Liver (tissue), 9 donors: ENCODE data around the gene PALMD. TPM values are rescaled to one million over a fixed set of nuclear protein-coding genes. Genes with fewer than 3 reads are reported as not detected.

Source experiments
- DNase-seq: peaks from one replicate; pipeline ENCODE4 v3.0.0-alpha.2; 2017; ENCODE audit warnings: low spot score
- H3K27ac ChIP-seq, 2 donors: one replicate each; pipeline ENCODE4 v1.7.0; 2013; ENCODE audit warnings: inconsistent platforms in 2 of 2, low read length in 2 of 2, control low read depth in 1 of 2, low read depth in 1 of 2, mild to moderate bottlenecking in 1 of 2
- H3K27me3 ChIP-seq, 4 donors: one replicate each; pipeline versions ENCODE4 v1.6.1 to v1.7.0; 2013; ENCODE audit warnings: low read length in 3 of 4, inconsistent platforms in 1 of 4, mild to moderate bottlenecking in 1 of 4, moderate library complexity in 1 of 4; ENCODE audit not compliant: control insufficient read depth in 4 of 4, insufficient read depth in 4 of 4
- H3K36me3 ChIP-seq, 4 donors: one replicate each; pipeline versions ENCODE4 v1.6.1 to v1.7.0; 2013; ENCODE audit warnings: low read length in 3 of 4, mild to moderate bottlenecking in 3 of 4, low read depth in 1 of 4, moderate library complexity in 1 of 4; ENCODE audit not compliant: control insufficient read depth in 4 of 4, insufficient read depth in 3 of 4
- H3K4me1 ChIP-seq, 4 donors: one replicate each; pipeline versions ENCODE4 v1.6.1 to v1.7.0; 2013; ENCODE audit warnings: low read length in 3 of 4, mild to moderate bottlenecking in 3 of 4, moderate library complexity in 1 of 4; ENCODE audit not compliant: control insufficient read depth in 4 of 4, insufficient read depth in 4 of 4
- H3K4me3 ChIP-seq, 3 donors: one replicate each; pipeline versions ENCODE4 v1.6.1 to v1.7.0; 2013; ENCODE audit warnings: low read length in 3 of 3, control low read depth in 1 of 3, low read depth in 1 of 3, mild to moderate bottlenecking in 1 of 3
- H3K9ac ChIP-seq, 2 donors: one replicate each; pipeline ENCODE4 v1.7.0; 2013; ENCODE audit warnings: low read length in 2 of 2, mild to moderate bottlenecking in 2 of 2, moderate library complexity in 2 of 2, control low read depth in 1 of 2, low read depth in 1 of 2
- H3K9me3 ChIP-seq, 4 donors: one replicate each; pipeline versions ENCODE4 v1.6.1 to v1.7.0; 2013; ENCODE audit warnings: low read length in 3 of 4; ENCODE audit not compliant: control insufficient read depth in 4 of 4
- ATF3 ChIP-seq: IDR thresholded peaks from 2 replicates; pipeline ENCODE4 v1.6.1; 2016; ENCODE audit warnings: antibody characterized with exemption
- CTCF ChIP-seq: fragments of 150-350 bp; IDR thresholded peaks from 2 replicates; pipeline ENCODE4 v1.5.1; 2017; ENCODE audit warnings: improper control_type of control experiment, low read depth, low read length; ENCODE audit not compliant: missing input control
- EGR1 ChIP-seq, 2 donors: IDR thresholded peaks; 2 replicates each; pipeline ENCODE4 v1.6.1; 2016 to 2018; ENCODE audit warnings: antibody characterized with exemption in 2 of 2, low read depth in 2 of 2
- FOXA1 ChIP-seq: IDR thresholded peaks from 2 replicates; pipeline ENCODE4 v1.6.1; 2016; ENCODE audit warnings: antibody characterized with exemption
- FOXA2 ChIP-seq: IDR thresholded peaks from 2 replicates; pipeline ENCODE4 v1.6.1; 2016; ENCODE audit warnings: antibody characterized with exemption
- GABPA ChIP-seq, 2 donors: IDR thresholded peaks in 1 of 2; conservative IDR thresholded peaks in 1 of 2; 2 replicates each; pipeline ENCODE4 v1.6.1; 2016; ENCODE audit warnings: antibody characterized with exemption in 2 of 2, mild to moderate bottlenecking in 1 of 2, moderate library complexity in 1 of 2
- HNF4A ChIP-seq, 2 donors: conservative IDR thresholded peaks; 2 replicates each; pipeline ENCODE4 v1.6.1; 2016; ENCODE audit warnings: antibody characterized with exemption in 2 of 2, mild to moderate bottlenecking in 2 of 2
- HNF4G ChIP-seq: IDR thresholded peaks from 2 replicates; pipeline ENCODE4 v1.6.1; 2016; ENCODE audit warnings: antibody characterized with exemption
- JUND ChIP-seq, 2 donors: IDR thresholded peaks; 2 replicates each; pipeline ENCODE4 v1.6.1; 2016; ENCODE audit warnings: antibody characterized with exemption in 2 of 2
- MAX ChIP-seq: IDR thresholded peaks from 2 replicates; pipeline ENCODE4 v1.6.1; 2016; ENCODE audit warnings: antibody characterized with exemption
- NR2F2 ChIP-seq: IDR thresholded peaks from 2 replicates; pipeline ENCODE4 v1.6.1; 2016; ENCODE audit warnings: antibody characterized with exemption
- RAD21 ChIP-seq, 2 donors: IDR thresholded peaks; 2 replicates each; pipeline ENCODE4 v1.6.1; 2016; ENCODE audit warnings: antibody characterized with exemption in 2 of 2, mild to moderate bottlenecking in 2 of 2
- REST ChIP-seq: IDR thresholded peaks from 2 replicates; pipeline ENCODE4 v1.6.1; 2016; ENCODE audit warnings: antibody characterized with exemption, mild to moderate bottlenecking
- RXRA ChIP-seq, 2 donors: IDR thresholded peaks; 2 replicates each; pipeline ENCODE4 v1.6.1; 2017 to 2018; ENCODE audit warnings: antibody characterized with exemption in 2 of 2, mild to moderate bottlenecking in 1 of 2
- SP1 ChIP-seq: IDR thresholded peaks from 2 replicates; pipeline ENCODE4 v1.6.1; 2018; ENCODE audit warnings: antibody characterized with exemption, mild to moderate bottlenecking
- TAF1 ChIP-seq: conservative IDR thresholded peaks from 2 replicates; pipeline ENCODE4 v1.6.1; 2016; ENCODE audit warnings: antibody characterized with exemption, mild to moderate bottlenecking
- YY1 ChIP-seq: IDR thresholded peaks from 2 replicates; pipeline ENCODE4 v1.6.1; 2016; ENCODE audit warnings: antibody characterized with exemption, mild to moderate bottlenecking
- ZBTB33 ChIP-seq: IDR thresholded peaks from 2 replicates; pipeline ENCODE4 v1.6.1; 2016; ENCODE audit warnings: antibody characterized with exemption
- WGBS: extraction: QIAGEN DNeasy Blood & Tissue Kit; methylation state at CpG from one replicate; pipeline ENCODE4 v1.1.7; 2013; 5-methylcytosine and 5-hydroxymethylcytosine counted together
- polyA plus RNA-seq, 2 donors: library from polyadenylated mRNA; stranded (reverse) in 1 of 2; unstranded in 1 of 2; fragments of 200-250 nt in 1 of 2; fragments of >200 nt in 1 of 2; fragmentation: Nextera tagmentation in 1 of 2; extraction: Ambion mirVana in 1 of 2; gene quantifications; one replicate each; pipeline versions ENCODE4 v1.2.1 to v1.2.3, GENCODE V29; 2013 to 2015
- total RNA-seq, 2 donors: library from RNA; depleted of rRNA; stranded (reverse); fragments of >200 nt; gene quantifications; one replicate each; pipeline ENCODE4 v1.2.3, GENCODE V29; 2014
- donor health status: healthy.
- donor health status: healthy.
- donor health status: healthy.
- donor health status: healthy.
- donor health status: healthy.

The PALMD gene
- total and polyA plus RNA-seq, 4 donors: 9.7 to 24.0 (median 19.5) TPM

- no peak for TF ChIP-seq TAF1
- TF ChIP-seq HNF4A (conservative IDR thresholded peaks at IDR 0.05): no peak
- TF ChIP-seq YY1: no peak
- no peak for TF ChIP-seq REST
- no peak for TF ChIP-seq SP1
- TF ChIP-seq HNF4G: no peak
- no peak for TF ChIP-seq NR2F2
- no peak for TF ChIP-seq EGR1 (IDR thresholded peaks at IDR 0.05; ENCODE audit: low read depth in 2 of 2)
- TF ChIP-seq RXRA (IDR thresholded peaks at IDR 0.05): no peak
- no peak for TF ChIP-seq RAD21 (IDR thresholded peaks at IDR 0.05)
- TF ChIP-seq JUND (IDR thresholded peaks at IDR 0.05): no peak
- TF ChIP-seq CTCF: no peak
- no peak for TF ChIP-seq MAX
- TF ChIP-seq ZBTB33: no peak
- no peak for TF ChIP-seq FOXA2
- TF ChIP-seq GABPA (IDR thresholded peaks at IDR 0.05 in 1 of 2, conservative IDR thresholded peaks at IDR 0.05 in 1 of 2): no peak
- TF ChIP-seq FOXA1: no peak
- TF ChIP-seq ATF3: no peak
- Histone ChIP-seq H3K4me1 (peaks cover 0 to 1% (median 0%) of the 10 kb centered on the region in 4 donors), H3K9ac (no peak overlapping the region), H3K27ac (no peak overlapping the region), H3K27me3 (no peaks in the 10 kb centered on the region), H3K9me3 (no peaks in the 10 kb centered on the region), H3K4me3 (no peak overlapping the region), H3K36me3 (no peaks in the 10 kb centered on the region)
- DNase-seq: no peak
Measured at GRCh38 chr1:99614728-99615127, 31.2 kb upstream of the PALMD start.

GRCh38 chr1:99619583-99619982 is 26.3 kb upstream of the PALMD start:
- 86% methylated on average over 4 of the region's 4 CpGs for WGBS
- TF ChIP-seq MAX: no peak
- TF ChIP-seq ATF3: no peak
- TF ChIP-seq GABPA (IDR thresholded peaks at IDR 0.05 in 1 of 2, conservative IDR thresholded peaks at IDR 0.05 in 1 of 2): no peak
- TF ChIP-seq CTCF: no peak
- TF ChIP-seq SP1: no peak
- no peak for TF ChIP-seq YY1
- TF ChIP-seq EGR1 (IDR thresholded peaks at IDR 0.05; ENCODE audit: low read depth in 2 of 2): no peak
- no peak for TF ChIP-seq TAF1
- no peak for TF ChIP-seq RAD21 (IDR thresholded peaks at IDR 0.05)
- no peak for DNase-seq

More at GRCh38 chr1:99619583-99619982, 26.3 kb upstream of the PALMD start:
- no peaks in the 10 kb centered on the region for H3K36me3 ChIP-seq
- H3K4me3 ChIP-seq: no peak overlapping the region
- H3K9ac ChIP-seq: no peak overlapping the region
- no peak overlapping the region for H3K27ac ChIP-seq
- no peaks in the 10 kb centered on the region for H3K4me1 ChIP-seq
- no peaks in the 10 kb centered on the region for H3K27me3 ChIP-seq
- no peaks in the 10 kb centered on the region for H3K9me3 ChIP-seq
